Lower leg skin (tissue), 4 donors: ENCODE measurements around the gene ERP29. TPM values are rescaled to one million over a fixed set of nuclear protein-coding genes. Genes with fewer than 3 reads are reported as not detected.
A peak's percentile ranks its signal among the peaks of the same experiment; 100 is the strongest.

ENCODE experiments used
- DNase-seq, 2 donors: peaks; one replicate each; pipeline ENCODE4 v3.0.0-alpha.2; 2019; ENCODE audit warnings: low spot score in 2 of 2
- H3K4me3 ChIP-seq: fragments of 200-600 bp; sonication (generic); 2 replicates; pipeline ENCODE4 v1.5.1; 2017; ENCODE audit warnings: mild to moderate bottlenecking, low read depth; ENCODE audit not compliant: poor library complexity, severe bottlenecking
- POLR2A ChIP-seq, 2 donors: fragments of 450-650 bp; IDR thresholded peaks; one replicate each; pipeline ENCODE4 v1.6.1; 2016 to 2017; ENCODE audit warnings: antibody characterized with exemption in 2 of 2, mild to moderate bottlenecking in 1 of 2, moderate library complexity in 1 of 2
- WGBS, 2 donors: methylation state at CpG; one replicate each; pipeline ENCODE4 v1.1.5; 2018; 5-methylcytosine and 5-hydroxymethylcytosine counted together
- intact Hi-C: fragments of 100-400 bp; cut with DNase I; formaldehyde crosslinking; loops from one replicate; pipeline ENCODE4 v1.15.0; 2023; ENCODE audit warnings: low total_unique reads
- total RNA-seq, 4 donors: library from RNA; depleted of rRNA; stranded (reverse); fragments of >200 nt; gene quantifications; one replicate each; pipeline ENCODE4 v1.1.0, GENCODE V29; 2016
- TF ChIP-seq, protein P1 (sequence below), 3 donors: fragments of 450-650 bp; IDR thresholded peaks; one replicate each; pipeline ENCODE4 v1.5.1; 2016; ENCODE audit warnings: antibody characterized with exemption in 3 of 3, mild to moderate bottlenecking in 3 of 3, moderate library complexity in 2 of 3

ERP29 gene
- 10 to 100 TPM; 72.7 to 88.7 (median 82.8) TPM for total RNA-seq

GRCh38 chr12:112012775-112013600 is at the start of gene ERP29, which contains the start of gene TMEM116:
Gene ERP29 (plus strand): TSS chr12:112013426. CDS start chr12:112013466, 40 bp downstream.
Gene TMEM116 (minus strand): TSS chr12:112013165. CDS start chr12:112005270, 7,895 bp downstream.
- intact Hi-C loops, result no loop called here
- peak in 1 of 2 donors; percentile 79 for TF ChIP-seq POLR2A (IDR thresholded peaks at IDR 0.05)
- TF ChIP-seq, protein P1, sequence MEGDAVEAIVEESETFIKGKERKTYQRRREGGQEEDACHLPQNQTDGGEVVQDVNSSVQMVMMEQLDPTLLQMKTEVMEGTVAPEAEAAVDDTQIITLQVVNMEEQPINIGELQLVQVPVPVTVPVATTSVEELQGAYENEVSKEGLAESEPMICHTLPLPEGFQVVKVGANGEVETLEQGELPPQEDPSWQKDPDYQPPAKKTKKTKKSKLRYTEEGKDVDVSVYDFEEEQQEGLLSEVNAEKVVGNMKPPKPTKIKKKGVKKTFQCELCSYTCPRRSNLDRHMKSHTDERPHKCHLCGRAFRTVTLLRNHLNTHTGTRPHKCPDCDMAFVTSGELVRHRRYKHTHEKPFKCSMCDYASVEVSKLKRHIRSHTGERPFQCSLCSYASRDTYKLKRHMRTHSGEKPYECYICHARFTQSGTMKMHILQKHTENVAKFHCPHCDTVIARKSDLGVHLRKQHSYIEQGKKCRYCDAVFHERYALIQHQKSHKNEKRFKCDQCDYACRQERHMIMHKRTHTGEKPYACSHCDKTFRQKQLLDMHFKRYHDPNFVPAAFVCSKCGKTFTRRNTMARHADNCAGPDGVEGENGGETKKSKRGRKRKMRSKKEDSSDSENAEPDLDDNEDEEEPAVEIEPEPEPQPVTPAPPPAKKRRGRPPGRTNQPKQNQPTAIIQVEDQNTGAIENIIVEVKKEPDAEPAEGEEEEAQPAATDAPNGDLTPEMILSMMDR (IDR thresholded peaks at IDR 0.05), result peak in 1 of 3 donors; percentile 55
- WGBS, 2 donors, result 0% methylated on average over 59 to 64 of the region's 67 CpGs
- H3K4me3 ChIP-seq, result peak within 1 kb of the TSS; percentile 96
- DNase-seq, result peak; percentile 100

GRCh38 chr12:111964935-111965334 is 48.3 kb upstream of the ERP29 start:
- intact Hi-C loops, result no loop called here

GRCh38 chr12:111971800-111972199 is 41.4 kb upstream of the ERP29 start:
- intact Hi-C loops, result no loop called here
- no peak for TF ChIP-seq POLR2A (IDR thresholded peaks at IDR 0.05)
- TF ChIP-seq, protein P1 (IDR thresholded peaks at IDR 0.05), result no peak
- no peak overlapping the region for H3K4me3 ChIP-seq
- DNase-seq, result no peak

More at GRCh38 chr12:111964935-111965334, 48.3 kb upstream of the ERP29 start:
- DNase-seq, result no peak
- TF ChIP-seq, protein P1 (IDR thresholded peaks at IDR 0.05), result no peak
- no peak overlapping the region for H3K4me3 ChIP-seq
- WGBS, 2 donors, result 70 to 74% methylated on average over 1 of the region's 1 CpG

DNA sequence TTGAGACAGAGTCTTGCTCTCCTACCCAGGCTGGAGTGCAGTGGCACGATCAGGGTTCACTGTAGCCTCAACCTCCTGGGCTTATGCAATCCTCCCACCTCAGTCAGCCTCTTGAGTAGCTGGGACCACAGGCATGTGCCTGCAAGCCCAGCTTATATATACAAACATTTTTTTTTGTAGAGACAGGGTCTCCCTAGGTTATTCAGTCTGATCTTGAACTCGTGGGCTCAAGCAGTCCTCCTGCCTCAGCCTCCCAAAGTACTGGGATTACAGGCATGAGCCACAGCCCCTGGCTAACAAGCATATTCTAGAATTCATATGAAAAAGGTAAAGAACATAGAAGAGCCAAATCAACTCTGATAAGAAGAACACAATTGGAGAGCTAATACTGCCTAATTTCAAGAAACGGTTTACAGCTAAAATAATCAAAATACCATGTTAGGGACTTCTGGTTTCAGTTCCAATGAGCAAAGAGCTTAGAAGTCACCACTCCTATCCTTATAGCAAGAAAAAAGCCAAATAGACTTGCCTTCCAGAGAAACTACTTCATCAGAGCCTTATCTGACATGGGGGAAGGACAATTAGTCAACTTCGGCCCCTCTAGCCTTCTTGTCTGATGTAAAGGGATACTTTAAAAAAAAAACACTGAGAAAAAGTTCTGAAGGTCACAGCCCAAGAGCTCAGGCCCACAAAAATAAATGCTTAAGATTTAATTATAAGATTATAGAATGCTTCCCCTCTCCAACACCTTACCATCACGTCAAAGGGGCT is 37.9 kb upstream of the ERP29 start:
- intact Hi-C loops, result no loop called here
- DNase-seq, result no peak
- TF ChIP-seq, protein P1 (IDR thresholded peaks at IDR 0.05), result no peak
- no peak for TF ChIP-seq POLR2A (IDR thresholded peaks at IDR 0.05)
- 87 to 88% methylated on average over 5 of the region's 5 CpGs for WGBS, 2 donors
- no peak overlapping the region for H3K4me3 ChIP-seq

- no peak overlapping the region for H3K4me3 ChIP-seq
- whole genome bisulfite sequencing, 2 donors, result 91 to 92% methylated on average over 6 of the region's 6 CpGs
- intact Hi-C loops, result no loop called here
- DNase-seq, result no peak
- TF ChIP-seq, protein P1 (IDR thresholded peaks at IDR 0.05), result no peak
- TF ChIP-seq POLR2A (IDR thresholded peaks at IDR 0.05), result no peak
Measured at GRCh38 chr12:111976291-111976690, 36.9 kb upstream of the ERP29 start.
